Neural progenitor cell (in vitro differentiated cells): Measurements from ENCODE around the gene DNAH10. TPM values are rescaled to one million over a fixed set of nuclear protein-coding genes. Genes with fewer than 3 reads are reported as not detected.

Experiments
- DNase-seq: peaks from one replicate; pipeline ENCODE4 v3.0.0-alpha.2; 2016; ENCODE audit warnings: low spot score
- H2AFZ ChIP-seq: fragments of 200-600 bp; sonication (generic); replicated peaks from 2 replicates; pipeline ENCODE4 v1.6.1; 2016; ENCODE audit warnings: antibody characterized with exemption
- H3F3A ChIP-seq: fragments of 200-600 bp; sonication (generic); 2 replicates; pipeline ENCODE4 v1.6.1; 2016; ENCODE audit warnings: antibody characterized with exemption, low read depth
- H3K27ac ChIP-seq: fragments of 200-600 bp; sonication (generic); 2 replicates; pipeline ENCODE4 v1.5.1; 2016; ENCODE audit warnings: mild to moderate bottlenecking
- H3K27me3 ChIP-seq: fragments of 200-600 bp; sonication (generic); 2 replicates; pipeline ENCODE4 v1.6.1; 2016; ENCODE audit warnings: mild to moderate bottlenecking, moderate library complexity
- H3K36me3 ChIP-seq: fragments of 200-600 bp; sonication (generic); 2 replicates; pipeline ENCODE4 v1.5.1; 2016
- H3K4me1 ChIP-seq: fragments of 200-600 bp; sonication (generic); 2 replicates; pipeline ENCODE4 v1.6.1; 2016; ENCODE audit warnings: mixed run types
- H3K4me2 ChIP-seq: fragments of 200-600 bp; sonication (generic); 2 replicates; pipeline ENCODE4 v1.6.1; 2016
- H3K4me3 ChIP-seq: fragments of 200-600 bp; sonication (generic); 2 replicates; pipeline ENCODE4 v1.5.1; 2016
- H3K79me2 ChIP-seq: fragments of 200-600 bp; sonication (generic); 2 replicates; pipeline ENCODE4 v1.6.1; 2016; ENCODE audit warnings: low read depth
- H3K9ac ChIP-seq: fragments of 200-600 bp; sonication (generic); 2 replicates; pipeline ENCODE4 v1.6.1; 2016
- H3K9me3 ChIP-seq: fragments of 200-600 bp; sonication (generic); 2 replicates; pipeline ENCODE4 v1.5.1; 2016; ENCODE audit warnings: low read depth
- H4K20me1 ChIP-seq: fragments of 200-600 bp; sonication (generic); 2 replicates; pipeline ENCODE4 v1.6.1; 2016; ENCODE audit warnings: low read depth
- H3K27ac Mint-ChIP-seq: 3 replicates; pipeline ENCODE4 v1.8.0; 2021; ENCODE audit warnings: mixed read lengths
- H3K27me3 Mint-ChIP-seq: 2 replicates; pipeline ENCODE4 v1.8.0; 2022; ENCODE audit warnings: low read depth, mild to moderate bottlenecking, inconsistent platforms, moderate library complexity, mixed read lengths; ENCODE audit not compliant: insufficient read depth
- H3K36me3 Mint-ChIP-seq: 3 replicates; pipeline ENCODE4 v1.8.0; 2021; ENCODE audit warnings: mixed read lengths
- H3K4me1 Mint-ChIP-seq: 3 replicates; pipeline ENCODE4 v1.8.0; 2021; ENCODE audit warnings: mixed read lengths
- H3K4me3 Mint-ChIP-seq: 3 replicates; pipeline ENCODE4 v1.8.0; 2021; ENCODE audit warnings: mild to moderate bottlenecking, moderate library complexity, mixed read lengths
- H3K9me3 Mint-ChIP-seq: 3 replicates; pipeline ENCODE4 v1.8.0; 2020; ENCODE audit warnings: mixed read lengths
- CTCF ChIP-seq: fragments of 200-600 bp; sonication (generic); IDR thresholded peaks from 2 replicates; pipeline ENCODE4 v1.5.1; 2017; ENCODE audit warnings: antibody characterized with exemption, mild to moderate bottlenecking
- EZH2 ChIP-seq: fragments of 200-600 bp; sonication (generic); IDR thresholded peaks from 2 replicates; pipeline ENCODE4 v1.6.1; 2017; ENCODE audit warnings: antibody characterized with exemption, mild to moderate bottlenecking, moderate library complexity
- EZH2phosphoT487 ChIP-seq: fragments of 200-600 bp; sonication (generic); IDR thresholded peaks from 2 replicates; pipeline ENCODE4 v1.6.1; 2017; ENCODE audit warnings: antibody characterized with exemption
- total RNA-seq: library from RNA; depleted of rRNA; stranded (reverse); fragments of >200 nt; gene quantifications from 2 replicates; pipeline ENCODE4 v1.2.3, GENCODE V29; 2015; ENCODE audit warnings: low replicate concordance

The DNAH10 gene
- total RNA-seq, 1 donor from 2014 or later, result 0.26 TPM

- no peak overlapping the region for H3K27ac Mint-ChIP-seq
- no peaks in the 10 kb centered on the region for H3K27me3 ChIP-seq
- TF ChIP-seq CTCF, result no peak
- no peak for TF ChIP-seq EZH2phosphoT487
- no peak for TF ChIP-seq EZH2
- no peak for DNase-seq
- H3K4me1 ChIP-seq, result peaks cover 10% of the 10 kb centered on the region
- no peaks in the 10 kb centered on the region for H3K27me3 Mint-ChIP-seq
- no peaks in the 10 kb centered on the region for H3K9me3 Mint-ChIP-seq
- H3K9ac ChIP-seq, result no peak overlapping the region
- H4K20me1 ChIP-seq, result peaks cover 28% of the 10 kb centered on the region
- peaks cover 62% of the 10 kb centered on the region for H3K79me2 ChIP-seq
- H3K4me1 Mint-ChIP-seq, result peaks cover 26% of the 10 kb centered on the region
- H3K36me3 Mint-ChIP-seq, result peaks cover under 1% of the 10 kb centered on the region
- H3K4me3 Mint-ChIP-seq, result peak overlapping the region; percentile 91
- no peaks in the 10 kb centered on the region for H3K36me3 ChIP-seq
- no peak overlapping the region for H2AFZ ChIP-seq
- no peak overlapping the region for H3K27ac ChIP-seq
- H3K9me3 ChIP-seq, result no peaks in the 10 kb centered on the region
- H3K4me2 ChIP-seq, result peak overlapping the region; percentile 89
- H3K4me3 ChIP-seq, result peak overlapping the region; percentile 78
- H3F3A ChIP-seq, result peaks cover 10% of the 10 kb centered on the region
These were observed 48.1 kb upstream of the DNAH10 start for GRCh38 chr12:123713823-123714585.

GRCh38 chr12:123715195-123715594 lies 46.9 kb upstream of the DNAH10 start:
- Mint-ChIP-seq H3K27me3 (no peaks in the 10 kb centered on the region), H3K27ac (no peak overlapping the region), H3K4me1 (peaks cover 26% of the 10 kb centered on the region), H3K9me3 (no peaks in the 10 kb centered on the region), H3K4me3 (no peak overlapping the region), H3K36me3 (peaks cover 2% of the 10 kb centered on the region)
- TF ChIP-seq EZH2phosphoT487, result no peak
- no peak for TF ChIP-seq EZH2
- no peak for TF ChIP-seq CTCF
- no peaks in the 10 kb centered on the region for H3K27me3 ChIP-seq
- H3K79me2 ChIP-seq, result peaks cover 62% of the 10 kb centered on the region
- no peaks in the 10 kb centered on the region for H3K36me3 ChIP-seq
- H3K9ac ChIP-seq, result no peak overlapping the region
- H3K9me3 ChIP-seq, result no peaks in the 10 kb centered on the region
- H3K4me3 ChIP-seq, result no peak overlapping the region
- no peak overlapping the region for H2AFZ ChIP-seq
- no peak overlapping the region for H3K4me2 ChIP-seq
- no peak for DNase-seq
- peaks cover 30% of the 10 kb centered on the region for H4K20me1 ChIP-seq
- peaks cover 10% of the 10 kb centered on the region for H3K4me1 ChIP-seq
- H3F3A ChIP-seq, result peaks cover 10% of the 10 kb centered on the region
- no peak overlapping the region for H3K27ac ChIP-seq

GRCh38 chr12:123717350-123717749 lies 44.8 kb upstream of the DNAH10 start:
- H3K79me2 ChIP-seq, result peaks cover 61% of the 10 kb centered on the region
- Mint-ChIP-seq H3K4me1 (peaks cover 18% of the 10 kb centered on the region), H3K27me3 (no peaks in the 10 kb centered on the region), H3K36me3 (peaks cover 3% of the 10 kb centered on the region), H3K27ac (no peak overlapping the region), H3K4me3 (no peak overlapping the region), H3K9me3 (no peaks in the 10 kb centered on the region)
- H3K36me3 ChIP-seq, result no peaks in the 10 kb centered on the region
- no peaks in the 10 kb centered on the region for H3K9me3 ChIP-seq
- no peaks in the 10 kb centered on the region for H3K27me3 ChIP-seq
- H2AFZ ChIP-seq, result no peak overlapping the region
- no peak overlapping the region for H3K4me2 ChIP-seq
- peaks cover 10% of the 10 kb centered on the region for H3K4me1 ChIP-seq
- TF ChIP-seq EZH2phosphoT487 (no peak), EZH2 (no peak), CTCF (no peak)
- H4K20me1 ChIP-seq, result peaks cover 33% of the 10 kb centered on the region
- DNase-seq, result no peak
- H3F3A ChIP-seq, result no peaks in the 10 kb centered on the region
- H3K9ac ChIP-seq, result no peak overlapping the region
- H3K27ac ChIP-seq, result no peak overlapping the region
- H3K4me3 ChIP-seq, result no peak overlapping the region
